Endothelial cell of umbilical vein (primary cell): ENCODE data around the gene LPP. TPM values are rescaled to one million over a fixed set of nuclear protein-coding genes. Genes with fewer than 3 reads are reported as not detected.

Experiments used
- BruUV-seq: library from RNA; stranded (reverse); fragments of 400-500 nt; replicated peaks from 2 replicates; lab custom pipeline; 2021; lab: Mats Ljungman, UMichigan
- CTCF ChIA-PET: fragments of 300-600, 350-600 bp; sonication (Branson Sonifier 250); formaldehyde crosslinking; loops from one replicate; lab custom pipeline; 2021; ENCODE audit warnings: antibody characterized with exemption, inconsistent platforms; lab: Charles Lee
- POLR2A ChIA-PET: fragments of 300-600, 350-600 bp; sonication (Branson Sonifier 250); formaldehyde crosslinking; loops from one replicate; lab custom pipeline; 2021; ENCODE audit warnings: antibody characterized with exemption, inconsistent platforms; lab: Charles Lee
- DNase-seq: peaks from one replicate; pipeline ENCODE4 v3.0.0-alpha.2; 2011; ENCODE audit warnings: low read depth, low spot score
- FAIRE-seq: peaks from 2 replicates; lab custom pipeline; 2011; peaks lifted over from hg19 to GRCh38; lab: Jason Lieb, UNC
- H2AFZ ChIP-seq: 2 replicates; pipeline ENCODE4 v1.6.0; 2012; ENCODE audit warnings: low read depth, low read length, control low read depth, inconsistent platforms
- H3K27ac ChIP-seq: 2 replicates; pipeline ENCODE4 v1.5.1; 2011; ENCODE audit warnings: low read depth, mild to moderate bottlenecking, control low read depth, low read length, moderate library complexity; ENCODE audit not compliant: insufficient read depth
- H3K27me3 ChIP-seq, 2 experiments: 2 replicates each; pipeline versions ENCODE4 v1.6.0 to v1.6.1; 2011; ENCODE audit warnings: low read length in 2 of 2, mixed read lengths in 1 of 2; ENCODE audit not compliant: control insufficient read depth in 2 of 2, insufficient read depth in 2 of 2
- H3K36me3 ChIP-seq, 2 experiments: 2 replicates in 1 of 2; 3 replicates in 1 of 2; pipeline ENCODE4 v1.5.1; 2011; ENCODE audit warnings: low read length in 2 of 2, mild to moderate bottlenecking in 1 of 2, moderate library complexity in 1 of 2; ENCODE audit not compliant: control insufficient read depth in 2 of 2, insufficient read depth in 2 of 2; ENCODE audit errors: extremely low read depth in 1 of 2
- H3K4me1 ChIP-seq: 3 replicates; pipeline ENCODE4 v1.5.1; 2011; ENCODE audit warnings: mild to moderate bottlenecking, low read length; ENCODE audit not compliant: control insufficient read depth, insufficient read depth; ENCODE audit errors: extremely low read depth
- H3K4me2 ChIP-seq: 2 replicates; pipeline ENCODE4 v1.6.1; 2011; ENCODE audit warnings: low read length, control low read depth, mixed read lengths; ENCODE audit not compliant: insufficient read depth
- H3K4me3 ChIP-seq, 3 experiments: fragments of 200-600 bp in 1 of 3; sonication (generic), shearing (Covaris generic) in 1 of 3; replicated peaks in 1 of 3; 2 replicates each; pipeline ENCODE4 v1.5.1; 2011 to 2016; ENCODE audit warnings: control low read depth in 3 of 3, low read length in 3 of 3, mild to moderate bottlenecking in 2 of 3, inconsistent platforms in 1 of 3, low read depth in 1 of 3, moderate library complexity in 1 of 3; ENCODE audit not compliant: insufficient read depth in 1 of 3
- H3K79me2 ChIP-seq: 2 replicates; pipeline ENCODE4 v1.6.0; 2012; ENCODE audit warnings: low read length, inconsistent platforms; ENCODE audit not compliant: control insufficient read depth, insufficient read depth
- H3K9ac ChIP-seq: replicated peaks from 2 replicates; pipeline ENCODE3; 2011; ENCODE audit warnings: low read length, control low read depth; ENCODE audit not compliant: insufficient read depth; ENCODE audit errors: extremely low read depth
- H3K9me1 ChIP-seq: replicated peaks from 3 replicates; pipeline ENCODE4 v1.6.0; 2011; ENCODE audit warnings: mild to moderate bottlenecking, low read length; ENCODE audit not compliant: control insufficient read depth, insufficient read depth; ENCODE audit errors: extremely low read depth
- H3K9me3 ChIP-seq: replicated peaks from 2 replicates; pipeline ENCODE4 v1.5.1; 2012; ENCODE audit warnings: low read length, inconsistent platforms; ENCODE audit not compliant: control insufficient read depth, insufficient read depth
- H4K20me1 ChIP-seq: replicated peaks from 2 replicates; pipeline ENCODE3; 2011; ENCODE audit warnings: mild to moderate bottlenecking, low read length; ENCODE audit not compliant: control insufficient read depth, insufficient read depth; ENCODE audit errors: extremely low read depth
- CTCF ChIP-seq, 2 donors: IDR thresholded peaks; 1 replicate in 1 of 2; 2 replicates in 1 of 2; pipeline ENCODE4 v1.5.1; 2011; ENCODE audit warnings: low read length in 2 of 2, mild to moderate bottlenecking in 2 of 2, moderate library complexity in 2 of 2, control low read depth in 1 of 2, inconsistent platforms in 1 of 2, low read depth in 1 of 2; ENCODE audit not compliant: insufficient read depth in 1 of 2; ENCODE audit errors: extremely low read depth in 1 of 2
- EZH2 ChIP-seq: IDR thresholded peaks from 2 replicates; pipeline ENCODE4 v1.6.1; 2012; ENCODE audit warnings: borderline replicate concordance, low read depth, mild to moderate bottlenecking, moderate library complexity, low read length, inconsistent platforms; ENCODE audit not compliant: severe bottlenecking
- FOS ChIP-seq: IDR thresholded peaks from 2 replicates; pipeline ENCODE4 v1.6.1; 2011; ENCODE audit warnings: mild to moderate bottlenecking, low read length, moderate library complexity, borderline replicate concordance; ENCODE audit not compliant: insufficient read depth
- GATA2 ChIP-seq: IDR thresholded peaks from 2 replicates; pipeline ENCODE4 v1.7.0; 2011; ENCODE audit warnings: low read depth, mild to moderate bottlenecking, moderate library complexity, mixed read lengths, low read length; ENCODE audit not compliant: insufficient read length, insufficient read depth
- JUN ChIP-seq: IDR thresholded peaks from 2 replicates; pipeline ENCODE4 v1.6.1; 2011; ENCODE audit warnings: borderline replicate concordance, low read depth; ENCODE audit not compliant: insufficient read length, insufficient read depth
- MAX ChIP-seq: IDR thresholded peaks from 2 replicates; pipeline ENCODE4 v1.6.1; 2011; ENCODE audit not compliant: insufficient read depth, insufficient read length
- MYC ChIP-seq: IDR thresholded peaks from one replicate; pipeline ENCODE4 v1.6.1; 2011; ENCODE audit warnings: mild to moderate bottlenecking, low read depth, low read length
- POLR2A ChIP-seq: IDR thresholded peaks from 2 replicates; pipeline ENCODE4 v1.6.1; 2012; ENCODE audit warnings: low read depth, mild to moderate bottlenecking, control low read depth, low read length
- POLR2AphosphoS5 ChIP-seq: IDR thresholded peaks from 2 replicates; pipeline ENCODE4 v1.6.1; 2012; ENCODE audit warnings: low read depth, mild to moderate bottlenecking, control low read depth, low read length, moderate library complexity; ENCODE audit not compliant: insufficient read depth
- dilution Hi-C: fragments of 300-500 bp; cut with MboI; formaldehyde crosslinking; loops from one replicate; pipeline ENCODE4 v1.15.0; 2019; ENCODE audit warnings: low sequenced_read_pairs; ENCODE audit not compliant: extremely low pct_ligation_motif_present
- intact Hi-C: fragments of 100-400 bp; cut with micrococcal nuclease; formaldehyde crosslinking; loops from one replicate; pipeline ENCODE4 v1.10.0; 2022
- polyA plus RNA-seq, 4 experiments: library from polyadenylated mRNA; depleted of rRNA in 3 of 4; stranded (reverse) in 3 of 4; unstranded in 1 of 4; fragments of >200 nt; gene quantifications; 2 replicates each; pipeline versions ENCODE4 v1.2.1 to v1.2.3, GENCODE V29; 2011 to 2012; ENCODE audit warnings: missing spikeins in 1 of 4
- total RNA-seq: library from RNA; stranded (reverse); gene quantifications from 2 replicates; pipeline ENCODE4 v1.2.3, GENCODE V29; 2021

Gene LPP
- total and polyA plus RNA-seq, 2 donors (not counting 3 experiments of a cell fraction or from before 2014, with no cell fraction given), result 16.9 to 153 TPM

DNA sequence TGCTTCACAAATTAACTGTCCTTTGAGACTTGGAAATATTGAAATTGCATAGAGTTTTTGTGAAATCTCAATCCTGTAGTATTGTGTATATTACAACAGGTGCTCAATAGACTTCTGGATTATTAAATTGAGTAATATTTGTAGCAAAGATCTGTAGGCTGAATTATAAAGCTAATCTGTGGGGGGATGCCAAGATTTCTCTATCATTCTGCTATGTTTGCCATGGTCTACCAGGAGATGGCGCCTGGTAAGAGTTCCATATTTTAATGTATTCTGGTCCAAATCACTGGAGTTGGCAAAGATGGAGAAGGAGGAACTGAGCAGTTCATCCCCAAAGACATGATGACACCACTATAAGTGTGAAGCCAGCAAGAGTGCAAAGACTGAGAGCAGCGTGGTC, 676.9 kb downstream of the LPP start:
- no TSS peak for BruUV-seq
- FAIRE-seq (peak; percentile 84), DNase-seq (no peak)
- no peaks in the 10 kb centered on the region for H3K36me3 ChIP-seq
- intact Hi-C loops, result loop anchor here (1.0 to 2.0 kb wide), 2 partner anchors 123 to 1092 kb away; no protein-coding TSS in a partner anchor
- dilution Hi-C loops, result no loop called here
- H3K79me2 ChIP-seq, result no peaks in the 10 kb centered on the region
- POLR2A ChIA-PET, result no interaction called here
- TF ChIP-seq JUN, result no peak
- peak; percentile 30 to 41 for TF ChIP-seq CTCF (IDR thresholded peaks at IDR 0.05; ENCODE audit: extremely low read depth in 1 of 2, insufficient read depth in 1 of 2, low read depth in 1 of 2, low read length in 2 of 2)
- TF ChIP-seq GATA2, result no peak
- TF ChIP-seq POLR2AphosphoS5, result no peak
- no peak overlapping the region for H3K4me3 ChIP-seq
- no peak overlapping the region for H3K9ac ChIP-seq
- H4K20me1 ChIP-seq, result no peaks in the 10 kb centered on the region
- H3K4me1 ChIP-seq, result no peaks in the 10 kb centered on the region
- no peak overlapping the region for H3K4me2 ChIP-seq
- H3K27ac ChIP-seq, result no peak overlapping the region
- no peaks in the 10 kb centered on the region for H3K27me3 ChIP-seq
- H3K9me1 ChIP-seq, result no peaks in the 10 kb centered on the region
- CTCF ChIA-PET, result interaction anchor here (0.7 to 3.1 kb wide), 9 partner anchors 13 to 872 kb away, joined by 3 to 26 read pairs (median 3); no protein-coding TSS in a partner anchor
- H2AFZ ChIP-seq, result no peak overlapping the region
- H3K9me3 ChIP-seq, result no peaks in the 10 kb centered on the region

DNA sequence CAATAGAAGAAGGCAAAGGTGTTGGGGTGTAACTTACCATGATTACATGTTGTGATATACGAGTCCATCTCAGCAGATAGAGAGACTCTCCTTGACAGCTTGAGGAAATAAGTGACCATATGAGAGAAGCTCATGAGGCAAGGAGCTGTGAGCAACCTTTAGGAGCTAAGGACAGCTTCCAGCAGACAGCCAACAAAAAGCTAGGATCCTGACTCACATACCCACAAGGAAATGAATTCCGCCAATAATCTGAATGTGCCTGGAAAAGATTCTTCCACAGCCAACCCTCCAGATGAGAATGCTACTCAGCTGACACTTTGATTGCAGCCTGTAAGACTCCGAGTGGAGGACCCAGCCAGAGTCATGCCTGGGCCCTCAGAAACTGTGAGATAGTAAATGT, 678.2 kb downstream of the LPP start:
- intact Hi-C loops (no loop called here), dilution Hi-C loops (no loop called here)
- Histone ChIP-seq H3K4me2 (no peak overlapping the region), H3K4me3 (no peak overlapping the region), H3K9me3 (no peaks in the 10 kb centered on the region), H3K79me2 (no peaks in the 10 kb centered on the region), H3K27me3 (no peaks in the 10 kb centered on the region), H4K20me1 (no peaks in the 10 kb centered on the region), H3K9me1 (no peaks in the 10 kb centered on the region), H3K9ac (no peak overlapping the region), H2AFZ (no peak overlapping the region), H3K4me1 (no peaks in the 10 kb centered on the region), H3K27ac (no peak overlapping the region), H3K36me3 (no peaks in the 10 kb centered on the region)
- ChIA-PET POLR2A (no interaction called here), CTCF (interaction anchor here (3.1 kb wide), 1 partner anchor 122 kb away, joined by 26 read pairs; no protein-coding TSS in a partner anchor)
- no peak for DNase-seq
- TF ChIP-seq JUN (no peak), EZH2 (no peak), CTCF (IDR thresholded peaks at IDR 0.05; ENCODE audit: extremely low read depth in 1 of 2, insufficient read depth in 1 of 2, low read depth in 1 of 2, low read length in 2 of 2) (no peak), MYC (no peak), GATA2 (no peak), POLR2AphosphoS5 (no peak), FOS (no peak), MAX (no peak), POLR2A (no peak)
- BruUV-seq, result no TSS peak
- FAIRE-seq, result no peak
